GM21367 (cell line): Measurements from ENCODE around the gene YTHDC2.

Experiments
- ATAC-seq: cut with Tn5 transposase; IDR thresholded peaks from one replicate; pipeline ENCODE4 v1.9.1; 2021; ENCODE audit not compliant: unreplicated experiment

The YTHDC2 gene

DNA sequence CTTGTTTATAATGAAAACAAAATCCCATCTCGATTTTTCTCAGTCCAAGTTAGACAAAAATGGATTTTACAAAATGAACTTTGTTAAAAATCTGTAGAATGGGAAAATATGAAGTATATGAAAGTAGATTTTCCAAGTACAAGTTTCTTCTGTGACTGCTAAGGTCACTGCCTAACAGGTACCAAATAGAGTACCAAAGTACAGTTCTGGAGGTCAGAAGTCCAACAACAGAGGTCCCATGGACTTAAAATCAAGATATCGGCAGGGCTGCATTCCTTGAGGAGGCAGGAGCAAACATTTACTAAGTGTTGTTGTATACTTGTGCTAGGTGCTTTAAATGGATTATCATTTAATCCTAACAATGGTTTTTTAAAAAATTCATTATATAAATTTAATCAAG, 5.9 kb downstream of the YTHDC2 start:
- ATAC-seq = no peak

DNA sequence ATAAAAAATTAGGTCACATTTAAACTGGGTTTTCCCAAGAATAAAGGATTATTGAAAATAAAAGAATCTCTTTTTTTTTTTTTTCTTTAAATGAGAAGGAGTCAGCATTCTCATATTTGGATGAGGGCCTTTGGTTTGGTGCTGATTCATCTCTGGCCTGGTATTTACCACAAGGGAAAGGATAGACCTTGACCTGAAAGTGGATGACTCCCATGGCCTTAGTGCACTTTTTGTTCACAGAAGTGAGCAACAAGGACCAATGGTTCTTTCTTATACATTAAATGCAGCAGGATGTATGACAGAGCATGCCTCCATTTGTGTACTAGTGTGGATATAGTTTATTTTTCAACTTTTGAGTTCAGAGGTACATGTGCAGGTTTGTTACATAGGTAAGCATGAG, 6.9 kb downstream of the YTHDC2 start:
- peak; percentile 54 for ATAC-seq

DNA sequence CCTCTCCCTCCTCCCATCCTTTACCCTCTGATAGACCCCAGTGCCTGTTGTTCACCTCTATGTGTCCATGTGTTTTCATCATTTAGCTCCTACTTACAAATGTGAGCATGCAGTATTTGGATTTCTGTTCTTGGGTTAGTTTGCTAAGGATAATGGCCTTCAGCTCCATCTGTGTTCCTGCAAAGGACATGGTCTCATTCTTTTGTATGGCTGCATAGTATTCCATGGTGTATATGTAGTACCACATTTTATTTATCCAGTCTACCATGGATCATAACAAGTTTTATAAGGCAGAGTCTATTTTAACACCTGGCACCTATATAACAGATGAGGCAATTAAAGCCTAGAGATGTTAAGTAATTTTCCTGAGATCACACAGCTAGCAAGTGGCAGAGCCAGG, 7.4 kb downstream of the YTHDC2 start:
- no peak for ATAC-seq

DNA sequence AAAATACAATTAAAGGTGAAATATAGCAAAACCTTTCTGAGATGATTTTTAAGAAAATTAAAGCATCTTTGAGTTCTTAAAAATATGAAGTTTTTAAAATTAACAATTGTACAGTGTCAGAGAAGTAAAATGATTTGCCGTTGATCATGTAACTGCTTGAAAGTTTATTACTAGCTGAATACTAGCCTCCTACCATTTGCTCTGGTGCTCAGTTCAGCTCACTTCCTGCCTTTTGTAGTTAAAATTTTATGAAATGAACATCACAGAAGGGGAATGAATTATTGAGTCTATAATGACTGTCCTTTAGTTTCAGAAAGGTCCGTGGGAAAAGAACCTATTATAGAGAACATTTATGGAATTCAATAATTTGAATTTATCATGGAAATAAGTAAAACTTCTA, 9.7 kb downstream of the YTHDC2 start:
- no peak for ATAC-seq

DNA sequence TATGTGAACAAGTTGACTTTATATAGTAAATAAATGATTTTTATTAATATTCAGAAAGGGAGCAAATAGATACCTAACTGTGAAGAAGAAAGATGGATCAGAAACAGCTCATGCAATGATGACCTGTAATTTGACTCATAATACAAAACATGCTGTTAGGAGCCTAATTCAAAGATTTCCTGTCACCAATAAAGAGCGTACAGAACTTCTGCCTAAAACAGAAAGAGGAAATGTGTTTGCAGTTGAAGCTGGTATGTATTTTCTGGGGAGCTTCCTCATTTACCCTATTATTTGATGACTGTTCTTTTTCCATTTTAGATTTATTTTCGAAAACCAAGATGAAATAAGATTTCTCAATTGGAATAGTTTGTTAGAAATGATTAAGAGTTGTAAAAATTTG, 11.4 kb downstream of the YTHDC2 start:
- peak; percentile 61 for ATAC-seq

DNA sequence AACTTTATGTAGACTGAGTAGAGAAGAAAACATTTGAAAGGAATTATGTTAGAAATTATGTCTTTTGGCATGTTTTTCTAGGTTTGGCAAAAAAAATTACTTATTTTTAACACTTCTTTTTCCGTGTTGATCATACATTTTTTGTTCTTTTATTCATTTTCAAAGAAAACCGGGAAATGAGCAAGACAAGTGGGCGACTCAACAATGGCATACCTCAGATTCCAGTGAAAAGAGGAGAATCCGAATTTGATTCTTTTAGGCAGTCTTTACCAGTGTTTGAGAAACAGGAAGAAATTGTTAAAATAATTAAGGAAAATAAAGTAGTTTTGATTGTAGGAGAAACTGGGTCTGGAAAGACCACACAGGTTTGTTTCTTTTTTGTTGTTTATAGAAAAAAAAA, 12.9 kb downstream of the YTHDC2 start:
- no peak for ATAC-seq

DNA sequence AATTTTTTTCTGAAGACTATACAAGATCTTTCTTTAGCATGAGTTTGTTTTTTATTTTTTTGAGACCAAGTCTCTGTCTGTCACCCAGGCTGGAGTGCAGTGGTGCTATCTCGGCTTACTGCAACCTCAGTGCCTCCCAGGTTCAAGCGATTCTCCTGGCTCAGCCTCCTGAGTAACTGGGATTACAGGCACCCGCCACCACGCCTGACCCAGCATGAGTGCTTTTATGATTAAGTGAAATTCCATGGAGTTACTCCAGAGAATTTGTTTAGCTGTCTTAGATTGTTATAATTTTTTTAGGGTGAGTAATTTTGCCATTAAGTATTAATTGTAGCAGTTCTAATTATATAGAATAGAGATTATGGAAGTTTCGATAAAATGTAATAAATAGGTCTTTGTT, 14.3 kb downstream of the YTHDC2 start:
- no peak for ATAC-seq

DNA sequence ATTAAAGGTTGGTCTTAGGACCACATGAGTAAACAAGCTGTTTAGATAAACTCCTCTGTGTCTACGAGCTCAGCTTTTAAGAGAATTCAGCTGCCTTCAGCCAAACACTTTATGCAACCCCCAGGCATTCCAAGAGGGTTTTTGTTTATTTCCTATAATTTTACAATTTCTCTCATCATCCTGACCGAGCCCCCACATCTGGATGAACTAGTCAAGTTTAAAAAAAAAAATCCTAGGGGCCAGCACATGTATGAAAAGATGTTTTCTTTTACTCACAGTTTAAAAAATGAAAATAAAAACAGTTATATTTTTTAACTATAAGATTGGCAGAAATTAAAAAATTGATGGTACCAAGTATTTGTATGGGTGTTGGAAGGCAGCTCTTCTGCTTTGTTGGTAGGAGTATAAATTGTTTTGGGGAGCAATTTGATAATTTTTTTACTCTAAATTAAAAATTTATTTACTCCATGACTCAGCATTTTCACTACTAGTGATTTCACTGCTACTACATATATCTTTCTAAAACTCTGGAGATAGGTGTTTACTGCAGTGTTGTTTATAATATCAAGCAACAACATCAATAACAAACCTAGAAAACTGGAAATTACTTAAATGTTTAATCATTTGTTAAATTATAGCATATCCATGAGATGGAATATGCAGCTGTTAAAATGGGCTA, 18.1 kb downstream of the YTHDC2 start:
- ATAC-seq = no peak

DNA sequence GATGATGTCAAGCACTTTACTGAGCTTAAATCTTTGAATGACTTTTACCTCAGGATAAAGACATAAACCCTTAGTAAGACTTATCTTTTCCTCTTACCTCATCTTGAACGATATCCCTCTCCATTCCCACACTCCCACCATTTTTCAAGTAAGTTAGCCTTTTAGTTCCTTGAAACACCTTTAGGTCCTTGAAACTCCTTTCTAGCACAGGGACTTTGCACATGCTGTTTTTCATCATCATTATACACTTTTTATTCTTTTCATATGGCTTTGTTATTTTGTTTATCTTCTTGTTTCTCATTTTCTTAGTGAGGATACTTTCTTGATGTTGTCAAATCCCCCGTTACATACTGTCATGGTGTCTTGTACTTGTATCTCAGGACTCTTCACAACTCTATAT, 24.8 kb downstream of the YTHDC2 start:
- no peak for ATAC-seq

DNA sequence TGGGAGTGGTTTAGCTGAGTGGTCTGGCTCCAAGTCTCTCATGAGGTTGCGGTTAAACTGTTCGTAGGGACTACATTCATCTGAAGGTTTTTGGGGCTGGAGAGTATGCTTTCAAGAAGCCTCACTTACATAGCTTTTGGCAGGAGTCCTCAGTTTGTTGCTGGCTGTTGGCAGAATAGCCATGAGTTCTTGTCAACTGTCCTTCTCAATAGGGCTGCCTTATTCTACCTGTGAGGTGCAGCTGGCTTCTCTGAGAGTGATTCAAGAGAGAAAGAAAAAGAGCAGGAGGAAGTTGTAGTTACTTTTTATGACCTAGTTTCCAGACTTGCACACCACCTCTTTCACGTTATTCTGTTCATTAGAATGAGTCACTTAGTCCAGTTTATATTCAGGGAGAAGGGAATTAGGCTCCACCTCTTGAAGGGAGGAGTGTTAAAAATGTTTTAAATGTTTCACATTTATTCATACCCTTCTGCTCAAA, 33.2 kb downstream of the YTHDC2 start:
- no peak for ATAC-seq

DNA sequence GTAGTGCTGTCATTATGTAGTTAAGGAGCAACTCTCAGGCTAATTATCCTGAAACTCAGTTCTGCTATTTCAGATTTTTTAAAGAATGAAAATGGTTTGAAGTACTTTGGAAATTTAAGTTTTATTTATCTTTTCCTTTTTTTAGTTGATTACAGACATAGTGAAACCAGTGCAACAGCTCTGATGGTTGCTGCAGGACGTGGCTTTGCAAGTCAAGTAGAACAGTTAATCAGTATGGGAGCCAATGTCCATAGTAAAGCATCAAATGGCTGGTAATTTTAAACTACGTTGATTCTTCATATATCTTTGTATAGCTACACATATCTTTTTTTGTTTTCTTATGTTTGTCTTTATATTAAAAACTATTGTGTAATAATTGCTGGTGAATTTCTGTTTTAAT, 34.9 kb downstream of the YTHDC2 start:
- no peak for ATAC-seq

DNA sequence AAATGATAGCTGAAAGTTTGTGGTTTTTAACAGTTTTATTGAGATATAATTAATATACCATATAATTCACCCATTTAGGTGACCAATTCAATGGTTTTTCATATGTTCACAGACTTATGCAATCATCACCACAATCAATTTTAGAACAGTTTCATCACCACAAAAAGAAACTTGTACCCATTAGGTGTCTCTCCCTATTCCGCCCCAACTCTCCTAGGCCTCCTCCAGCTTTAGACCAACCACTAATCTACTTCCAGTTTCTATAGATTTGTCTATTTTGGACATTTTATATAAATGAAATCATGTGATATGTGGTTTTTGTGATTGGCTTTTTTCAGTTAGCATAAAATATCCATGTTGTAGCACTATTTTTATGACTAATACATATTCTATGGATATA, 38.6 kb downstream of the YTHDC2 start:
- ATAC-seq = no peak

DNA sequence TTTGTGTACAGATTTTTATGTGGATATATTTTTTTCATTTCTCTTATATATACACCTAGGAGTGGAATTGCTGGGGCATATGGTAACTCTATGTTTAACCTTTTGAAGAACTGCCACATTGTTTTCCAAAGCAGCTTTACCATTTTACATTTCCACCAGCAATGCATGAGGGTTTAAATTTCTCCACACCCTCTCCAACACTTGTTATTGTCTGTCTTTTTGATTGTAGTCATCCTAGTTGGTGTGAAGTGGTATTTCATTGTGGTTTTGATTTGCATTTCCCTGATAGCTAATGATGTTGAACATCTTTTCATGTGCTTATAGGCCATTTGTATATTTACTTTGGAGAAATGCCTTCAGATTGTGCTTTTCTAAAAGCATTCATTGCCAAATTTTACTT, 39.1 kb downstream of the YTHDC2 start:
- ATAC-seq = no peak

DNA sequence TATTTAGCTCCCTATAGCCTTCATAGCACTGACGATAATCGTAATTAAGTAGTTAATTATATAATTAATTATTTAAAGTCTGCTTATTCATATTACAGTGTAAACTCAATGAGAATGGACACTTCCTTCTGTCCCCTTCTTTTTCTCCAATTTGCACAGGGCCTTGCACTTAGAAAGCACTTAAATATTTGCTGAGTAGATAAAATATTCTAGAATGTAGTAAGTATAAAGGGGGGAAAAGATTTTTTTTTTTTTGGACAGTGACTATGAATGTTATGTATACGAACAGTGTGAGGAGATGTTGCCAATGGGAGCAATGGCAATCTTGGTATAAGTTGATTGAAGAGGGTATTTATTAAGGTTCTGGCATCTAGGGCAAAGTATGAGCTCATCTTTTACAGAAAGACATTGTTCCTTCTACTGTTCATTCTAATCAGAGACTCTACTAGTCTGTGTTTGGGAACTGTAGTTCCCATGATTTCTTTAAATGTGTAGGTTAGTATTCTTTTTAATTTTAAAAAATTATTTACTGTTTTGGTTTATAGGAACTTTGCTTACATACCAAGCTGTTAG, 49.4 kb downstream of the YTHDC2 start:
- no peak for ATAC-seq

DNA sequence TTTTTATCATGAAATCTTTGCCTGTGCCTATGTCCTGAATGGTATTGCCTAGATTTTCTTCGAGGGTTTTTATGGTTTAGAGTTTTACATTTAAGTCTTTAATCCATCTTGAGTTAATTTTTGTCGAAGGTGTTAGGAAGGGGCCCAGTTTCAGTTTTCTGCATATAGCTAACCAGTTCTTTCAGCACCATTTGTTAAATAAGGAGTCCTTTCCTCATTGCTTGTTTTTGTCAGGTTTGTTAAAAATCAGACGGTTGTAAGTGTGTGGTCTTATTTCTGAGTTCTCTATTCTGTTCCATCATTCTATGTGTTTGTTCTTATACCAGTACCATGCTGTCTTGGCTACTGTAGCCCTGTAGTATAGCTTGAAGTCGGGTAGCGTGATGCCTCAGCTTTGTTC, 55.9 kb downstream of the YTHDC2 start:
- ATAC-seq = no peak

DNA sequence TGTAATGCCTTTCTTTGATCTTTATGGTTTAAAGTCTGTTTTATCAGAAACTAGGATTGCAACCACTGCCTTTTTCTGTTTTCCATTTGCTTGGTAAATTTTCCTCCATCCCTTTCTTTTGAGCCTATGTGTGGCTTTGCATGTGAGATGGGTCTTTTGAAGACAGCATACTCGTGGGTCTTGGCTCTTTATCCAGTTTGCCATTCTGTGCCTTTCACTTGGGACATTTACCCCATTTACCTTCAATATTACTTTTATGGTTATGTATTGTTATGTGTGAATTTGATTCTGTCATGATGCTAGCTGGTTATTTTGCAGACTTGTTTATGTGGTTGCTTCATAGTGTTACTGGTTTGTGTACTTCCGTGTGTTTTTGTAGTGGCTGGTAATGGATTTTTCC, 59.2 kb downstream of the YTHDC2 start:
- ATAC-seq = no peak

DNA sequence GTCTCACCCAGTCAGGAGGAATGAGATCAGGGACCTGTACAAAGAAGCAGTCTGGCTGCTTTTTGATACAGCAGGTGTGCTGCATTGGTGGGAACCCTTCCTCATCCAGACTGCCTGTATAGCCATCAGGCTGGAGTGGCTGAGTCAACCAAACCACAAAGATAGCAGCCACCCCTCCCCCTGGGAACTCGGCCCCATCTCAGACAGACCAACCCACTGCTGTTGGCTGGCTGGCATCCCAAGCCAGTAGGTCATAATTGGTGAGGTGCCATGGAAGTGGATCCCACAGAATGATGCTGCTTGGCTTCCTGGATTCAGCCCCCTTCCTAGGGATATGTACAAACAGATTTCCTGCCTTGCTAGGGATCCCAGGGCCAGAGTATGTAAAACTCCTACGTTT, 60.9 kb downstream of the YTHDC2 start:
- ATAC-seq = no peak

DNA sequence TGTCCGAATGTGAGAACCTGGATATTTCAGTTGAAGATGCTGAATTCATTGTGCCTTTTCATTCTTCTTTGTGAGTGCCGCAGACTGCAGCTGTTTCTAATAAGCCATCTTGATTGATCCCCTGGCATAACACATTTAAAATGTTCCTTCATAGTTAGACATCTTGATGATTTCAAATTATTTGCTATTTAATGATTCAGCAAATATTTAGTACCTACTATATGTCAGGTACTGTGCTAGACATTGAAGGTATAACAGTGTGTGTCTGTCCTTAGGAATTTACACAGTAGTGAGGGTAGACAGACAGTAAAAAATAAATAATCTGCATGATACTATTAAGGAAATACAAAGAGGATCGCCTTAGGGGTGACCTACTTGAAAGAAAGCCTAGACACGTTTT, 61.6 kb downstream of the YTHDC2 start:
- ATAC-seq = no peak

DNA sequence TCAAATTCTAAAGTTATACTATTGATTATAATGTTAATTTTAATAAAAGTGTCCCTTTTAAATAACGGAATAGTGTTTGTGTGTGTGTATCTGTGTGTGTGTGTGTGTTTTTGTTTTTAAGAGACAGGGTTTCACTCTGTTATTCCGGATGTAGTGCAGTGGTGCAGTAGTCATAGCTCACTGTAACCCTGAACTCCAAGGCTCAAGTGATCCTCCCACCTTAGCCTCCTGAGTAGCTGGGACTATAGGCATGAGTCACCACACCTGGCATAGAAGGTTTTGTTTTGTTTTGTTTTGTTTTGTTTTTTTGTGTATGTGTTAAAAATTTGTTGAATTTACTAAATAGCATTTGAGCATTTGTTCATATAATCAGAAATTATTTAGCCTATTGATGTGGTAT, 64.6 kb downstream of the YTHDC2 start:
- ATAC-seq = no peak

DNA sequence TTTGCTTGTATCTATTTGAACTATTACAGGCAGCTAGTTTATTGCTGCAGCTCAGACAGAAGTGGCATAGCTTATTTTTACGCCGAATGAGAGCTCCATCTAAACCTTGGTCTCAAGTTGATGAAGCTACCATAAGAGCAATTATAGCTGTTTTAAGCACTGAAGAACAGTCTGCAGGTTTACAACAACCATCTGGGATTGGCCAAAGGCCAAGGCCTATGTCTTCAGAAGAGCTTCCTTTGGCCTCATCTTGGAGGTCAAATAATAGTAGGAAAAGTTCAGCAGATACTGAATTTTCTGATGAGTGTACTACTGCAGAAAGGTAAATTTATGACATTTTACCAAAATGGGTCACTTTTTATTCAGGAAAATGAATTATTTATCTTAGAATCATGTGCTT, 67.9 kb downstream of the YTHDC2 start:
- no peak for ATAC-seq

DNA sequence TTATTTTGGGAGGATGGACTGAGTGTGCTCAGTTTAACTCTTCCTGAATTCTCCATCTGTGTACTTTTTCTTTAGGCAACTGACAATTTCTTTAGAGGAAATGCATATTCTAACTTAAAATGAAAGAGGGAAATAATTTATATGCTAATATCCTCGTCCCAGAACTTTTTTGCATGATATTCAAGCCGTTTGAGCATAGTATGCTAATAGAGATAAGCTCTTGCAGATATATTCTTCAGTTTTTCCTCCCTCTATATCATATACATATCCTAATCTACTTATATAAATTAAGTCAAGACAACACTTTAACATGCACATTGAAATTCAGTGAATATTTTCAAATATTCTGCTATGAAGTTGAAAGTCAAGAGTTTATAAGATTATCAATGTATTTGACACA, 84.7 kb downstream of the YTHDC2 start:
- no peak for ATAC-seq

DNA sequence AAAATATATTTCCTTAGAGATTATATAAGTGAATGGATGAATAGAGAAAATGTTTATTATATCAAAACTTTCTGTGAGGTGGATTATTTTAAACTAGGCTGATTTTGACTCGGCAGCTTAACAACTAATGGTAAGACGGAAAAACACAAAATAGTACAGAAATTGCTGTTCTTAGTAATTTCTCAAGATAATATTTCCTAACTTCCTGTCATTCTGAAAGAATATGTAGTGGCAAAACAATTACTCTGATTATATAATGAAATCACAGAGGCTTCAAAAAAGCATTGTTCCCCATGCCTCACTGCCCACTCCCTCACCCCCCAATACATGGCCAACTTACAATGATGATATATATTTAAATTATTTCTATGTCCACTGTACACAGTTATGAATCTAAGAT, 85.4 kb downstream of the YTHDC2 start:
- no peak for ATAC-seq

DNA sequence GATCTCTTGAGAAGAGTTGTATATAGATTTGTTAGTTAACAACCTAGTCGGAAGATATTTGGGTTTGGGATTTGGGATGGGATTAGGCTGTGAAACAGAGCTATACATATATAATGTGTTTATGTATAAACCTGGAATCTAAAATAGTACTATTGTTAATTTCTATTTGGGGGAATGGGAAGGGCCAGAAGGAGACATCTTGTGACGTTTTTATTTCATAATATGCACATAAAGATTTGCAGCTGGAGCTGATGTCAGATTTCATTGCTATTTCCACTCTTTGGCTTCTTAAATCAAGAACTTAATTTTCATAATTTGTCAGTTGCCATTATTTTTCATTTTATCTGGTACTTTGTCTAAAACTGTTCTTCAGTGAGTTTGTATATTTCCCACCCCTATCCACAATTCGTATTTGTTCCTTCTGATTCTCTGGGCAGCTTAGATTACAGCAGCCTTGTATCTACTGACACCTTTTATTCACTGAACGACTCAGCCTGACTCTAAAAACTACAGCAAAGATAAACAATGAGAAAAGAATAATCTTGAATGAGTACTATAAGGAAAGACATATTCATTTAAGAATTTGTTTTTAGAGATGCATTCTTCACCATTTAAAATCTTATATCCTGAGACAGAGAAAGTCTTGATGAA, 86.9 kb downstream of the YTHDC2 start:
- no peak for ATAC-seq
